Naive thymus-derived CD4-positive, alpha-beta T cell (primary cell): ENCODE data around the gene GIGYF1. TPM values are rescaled to one million over a fixed set of nuclear protein-coding genes. Genes with fewer than 3 reads are reported as not detected.

Experiments
- ATAC-seq: fragments of 150-1000 bp; cut with Tn5 transposase; 2 replicates; pipeline ENCODE4 v1.10.0; 2021; ENCODE audit warnings: mild to moderate bottlenecking, moderate library complexity
- CTCF ChIA-PET: fragments of 350-600 bp; sonication (Branson Sonifier 250); formaldehyde crosslinking; loops from one replicate; lab custom pipeline; 2021; ENCODE audit warnings: antibody characterized with exemption; lab: Charles Lee
- POLR2A ChIA-PET: fragments of 350-600 bp; sonication (Branson Sonifier 250); formaldehyde crosslinking; loops from one replicate; lab custom pipeline; 2021; ENCODE audit warnings: antibody characterized with exemption, inconsistent platforms; lab: Charles Lee
- DNase-seq, 9 donors: peaks; one replicate each; pipeline versions ENCODE4 v3.0.0 to v3.0.0-alpha.2; 2020 to 2022; ENCODE audit warnings: mixed read lengths in 1 of 9
- H3K27ac ChIP-seq: one replicate; pipeline ENCODE4 v1.7.0; 2013; ENCODE audit warnings: mild to moderate bottlenecking, low read depth, low read length, moderate library complexity
- H3K27me3 ChIP-seq, 2 donors: one replicate each; pipeline ENCODE4 v1.7.0; 2013; ENCODE audit warnings: low read length in 2 of 2, mild to moderate bottlenecking in 2 of 2, moderate library complexity in 2 of 2; ENCODE audit not compliant: control insufficient read depth in 2 of 2, insufficient read depth in 2 of 2
- H3K36me3 ChIP-seq, 3 experiments: 1 replicate in 2 of 3; 2 replicates in 1 of 3; pipeline ENCODE4 v1.7.0; 2013; ENCODE audit warnings: low read length in 3 of 3, mild to moderate bottlenecking in 3 of 3, moderate library complexity in 1 of 3; ENCODE audit not compliant: insufficient read depth in 3 of 3, control insufficient read depth in 2 of 3
- H3K4me1 ChIP-seq, 2 donors: one replicate each; pipeline ENCODE4 v1.7.0; 2013; ENCODE audit warnings: low read length in 2 of 2, mild to moderate bottlenecking in 2 of 2, moderate library complexity in 1 of 2; ENCODE audit not compliant: control insufficient read depth in 2 of 2, insufficient read depth in 2 of 2
- H3K4me3 ChIP-seq: 2 replicates; pipeline ENCODE4 v1.7.0; 2013; ENCODE audit warnings: mild to moderate bottlenecking, low read length
- H3K9me3 ChIP-seq, 3 experiments: 1 replicate in 2 of 3; 2 replicates in 1 of 3; pipeline ENCODE4 v1.7.0; 2013; ENCODE audit warnings: low read length in 3 of 3; ENCODE audit not compliant: control insufficient read depth in 2 of 3
- H3K27ac Mint-ChIP-seq, 9 donors: one replicate each; pipeline ENCODE4 v1.8.0; 2020 to 2022; ENCODE audit warnings: mixed read lengths in 9 of 9, mild to moderate bottlenecking in 8 of 9, moderate library complexity in 5 of 9, inconsistent platforms in 2 of 9
- H3K27me3 Mint-ChIP-seq, 5 donors: one replicate each; pipeline ENCODE4 v1.8.0; 2021 to 2022; ENCODE audit warnings: mixed read lengths in 5 of 5, mild to moderate bottlenecking in 1 of 5
- H3K36me3 Mint-ChIP-seq, 5 donors: one replicate each; pipeline ENCODE4 v1.8.0; 2020 to 2022; ENCODE audit warnings: mixed read lengths in 5 of 5, mild to moderate bottlenecking in 3 of 5, inconsistent platforms in 1 of 5
- H3K4me1 Mint-ChIP-seq, 7 donors: one replicate each; pipeline ENCODE4 v1.8.0; 2020 to 2022; ENCODE audit warnings: mixed read lengths in 7 of 7, mild to moderate bottlenecking in 3 of 7, inconsistent platforms in 1 of 7
- H3K4me3 Mint-ChIP-seq, 10 donors: one replicate each; pipeline ENCODE4 v1.8.0; 2020 to 2022; ENCODE audit warnings: mild to moderate bottlenecking in 10 of 10, mixed read lengths in 10 of 10, moderate library complexity in 6 of 10, inconsistent platforms in 2 of 10
- H3K9me3 Mint-ChIP-seq, 11 donors: one replicate each; pipeline ENCODE4 v1.8.0; 2020 to 2022; ENCODE audit warnings: mixed read lengths in 11 of 11, mild to moderate bottlenecking in 4 of 11, inconsistent platforms in 1 of 11, moderate library complexity in 1 of 11
- intact Hi-C, 2 donors: fragments of 100-400 bp; cut with micrococcal nuclease; formaldehyde crosslinking; loops; one replicate each; pipeline ENCODE4 v1.15.1; 2023
- polyA plus RNA-seq, 2 donors: library from polyadenylated mRNA; unstranded; fragments of 300-500 nt; fragmentation: Illumina TruSeq; gene quantifications; one replicate each; pipeline ENCODE4 v1.2.3, GENCODE V29; 2021
- total RNA-seq, 6 experiments: library from RNA in 5 of 6; stranded (reverse) in 5 of 6; gene quantifications; 1 replicate in 5 of 6; 2 replicates in 1 of 6; pipeline ENCODE4 v1.2.3 and lab custom pipeline; 2021 to 2026

GIGYF1 gene
- total and polyA plus RNA-seq, 7 experiments from 2014 or later: 1.4 to 125 (median 84.0) TPM

DNA sequence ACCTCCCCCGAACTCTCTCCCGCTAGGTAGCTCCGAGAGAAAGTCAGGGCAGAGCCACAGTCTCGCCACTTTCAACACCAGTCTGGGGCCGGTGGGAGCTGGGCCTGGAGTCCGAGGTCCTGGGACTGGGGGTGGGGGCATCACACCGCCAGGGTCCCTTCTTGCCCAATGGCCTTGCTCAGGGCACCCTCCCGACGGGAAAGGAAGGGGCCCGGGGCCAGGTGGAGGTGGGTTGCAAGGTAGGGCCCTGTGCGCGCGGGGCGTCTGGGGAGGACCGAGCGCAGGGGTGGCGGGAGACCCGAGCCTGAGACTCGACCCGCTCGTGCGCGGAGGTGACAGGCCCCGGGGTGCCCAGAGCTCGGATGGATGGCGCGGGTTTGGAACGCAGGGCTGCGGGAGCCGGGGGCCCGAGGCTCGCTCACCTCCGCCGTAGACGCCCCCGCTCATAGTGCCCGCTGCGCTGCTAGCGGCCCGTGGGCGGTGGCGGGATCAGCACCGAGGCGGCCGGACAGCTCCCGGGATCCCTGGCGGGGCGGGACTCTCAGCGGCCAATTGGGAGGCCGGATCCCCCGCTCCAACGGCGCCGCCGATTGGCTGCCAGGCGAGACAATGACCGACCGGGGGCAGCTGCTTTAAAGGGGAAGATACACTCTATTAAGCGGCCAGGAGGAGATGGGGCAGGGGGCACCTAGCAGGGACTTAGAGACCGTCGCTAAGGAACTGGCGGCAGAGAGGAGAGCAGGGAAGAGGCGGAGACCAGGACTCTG lies 38.0 kb downstream of the GIGYF1 start, which contains the start of gene ACTL6B:
ACTL6B (minus strand) TSS at position 541 of the 767 bp plus-strand sequence; CDS start at position 447, 94 bp downstream.
- Mint-ChIP-seq H3K4me3 (peak within 1 kb of the TSS in 1 of 10 donors; percentile 49), H3K4me1 (peaks cover 0 to 6% (median 0%) of the 10 kb centered on the region in 7 donors), H3K36me3 (peaks cover 0 to 4% (median 0%) of the 10 kb centered on the region in 5 donors), H3K27ac (no peak within 1 kb of the TSS), H3K27me3 (peaks cover 26 to 57% (median 35%) of the 10 kb centered on the region in 5 donors), H3K9me3 (peaks cover 0 to 2% (median 0%) of the 10 kb centered on the region in 11 donors)
- H3K4me3 ChIP-seq: no peak within 1 kb of the TSS
- H3K9me3 ChIP-seq: no peaks in the 10 kb centered on the region
- ChIA-PET CTCF (no interaction called here), POLR2A (interaction anchor here (1.5 kb wide), 1 partner anchor 24 kb away, joined by 4 read pairs; no protein-coding TSS in a partner anchor)
- no peaks in the 10 kb centered on the region for H3K4me1 ChIP-seq
- no peaks in the 10 kb centered on the region for H3K36me3 ChIP-seq
- DNase-seq (peak in 8 of 9 donors; percentile 40 to 83 (median 52)), ATAC-seq (peak; percentile 84)
- H3K27ac ChIP-seq: no peak within 1 kb of the TSS
- intact Hi-C loops: loop anchor here (1.0 to 2.0 kb wide), 2 partner anchors 17 kb away; partner anchors contain the start of gene GNB2 (in 2 of the 2)
- peaks cover 3 to 14% of the 10 kb centered on the region in 2 donors for H3K27me3 ChIP-seq

DNA sequence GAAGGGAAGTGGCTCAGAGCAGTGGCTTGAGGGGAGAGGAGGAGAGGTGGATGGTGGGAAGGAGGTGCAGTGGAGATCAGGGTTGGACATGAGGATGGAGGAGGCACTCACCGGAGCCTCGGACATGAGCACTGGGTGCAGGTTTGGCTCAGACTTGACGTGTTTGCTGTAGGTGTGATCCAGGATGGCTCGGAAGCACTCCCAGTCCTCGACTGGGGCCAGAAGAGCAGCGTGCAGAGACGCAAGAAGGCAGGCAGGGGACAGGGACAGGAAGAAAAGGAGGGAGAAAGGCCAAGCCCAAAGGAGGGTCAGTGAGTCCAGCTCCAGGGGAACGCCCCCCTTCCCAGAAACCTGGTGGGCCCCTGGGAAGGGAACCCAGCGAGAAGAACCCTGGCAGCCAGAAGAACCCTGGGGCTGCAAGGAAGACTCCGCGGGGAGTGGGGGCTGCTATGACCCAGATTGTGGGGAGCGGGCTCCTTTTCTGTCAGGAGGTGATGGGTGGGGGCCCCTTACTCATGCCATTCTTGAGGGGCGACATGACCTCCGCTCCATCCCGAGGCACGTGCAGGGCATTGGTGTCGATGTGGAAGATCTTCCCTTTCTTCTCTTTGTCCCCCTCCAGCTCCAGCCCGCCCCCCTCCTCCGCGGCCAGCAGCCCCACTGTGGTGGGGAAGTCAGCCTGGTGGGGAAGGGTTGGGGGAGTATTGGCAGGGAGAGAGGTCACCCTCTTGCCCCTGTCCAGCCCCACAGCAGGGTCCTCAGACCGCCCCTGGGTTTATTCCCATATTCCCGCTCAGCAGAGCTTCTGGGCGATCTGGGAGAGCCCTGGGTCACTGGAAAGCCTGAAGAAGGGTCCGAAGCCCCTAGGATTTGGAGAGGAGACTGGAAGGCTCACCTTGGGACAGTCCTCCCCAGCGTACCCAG lies 38.9 kb downstream of the GIGYF1 start:
- peak overlapping the region in 1 of 9 donors; percentile 79 for H3K27ac Mint-ChIP-seq
- H3K4me1 Mint-ChIP-seq: peaks cover 0 to 6% (median 0%) of the 10 kb centered on the region in 7 donors
- Histone ChIP-seq H3K27ac (no peak overlapping the region), H3K9me3 (no peaks in the 10 kb centered on the region), H3K36me3 (no peaks in the 10 kb centered on the region), H3K27me3 (peaks cover 3 to 14% of the 10 kb centered on the region in 2 donors), H3K4me1 (no peaks in the 10 kb centered on the region), H3K4me3 (no peak overlapping the region)
- peaks cover 30 to 58% (median 39%) of the 10 kb centered on the region in 5 donors for H3K27me3 Mint-ChIP-seq
- H3K36me3 Mint-ChIP-seq: peaks cover 0 to 4% (median 0%) of the 10 kb centered on the region in 5 donors
- intact Hi-C loops: no loop called here
- DNase-seq (no peak), ATAC-seq (no peak)
- H3K4me3 Mint-ChIP-seq: no peak overlapping the region
- ChIA-PET CTCF (no interaction called here), POLR2A (interaction anchor here (1.5 kb wide), 1 partner anchor 23 kb away, joined by 4 read pairs; no protein-coding TSS in a partner anchor)
- peaks cover 0 to 2% (median 0%) of the 10 kb centered on the region in 11 donors for H3K9me3 Mint-ChIP-seq

DNA sequence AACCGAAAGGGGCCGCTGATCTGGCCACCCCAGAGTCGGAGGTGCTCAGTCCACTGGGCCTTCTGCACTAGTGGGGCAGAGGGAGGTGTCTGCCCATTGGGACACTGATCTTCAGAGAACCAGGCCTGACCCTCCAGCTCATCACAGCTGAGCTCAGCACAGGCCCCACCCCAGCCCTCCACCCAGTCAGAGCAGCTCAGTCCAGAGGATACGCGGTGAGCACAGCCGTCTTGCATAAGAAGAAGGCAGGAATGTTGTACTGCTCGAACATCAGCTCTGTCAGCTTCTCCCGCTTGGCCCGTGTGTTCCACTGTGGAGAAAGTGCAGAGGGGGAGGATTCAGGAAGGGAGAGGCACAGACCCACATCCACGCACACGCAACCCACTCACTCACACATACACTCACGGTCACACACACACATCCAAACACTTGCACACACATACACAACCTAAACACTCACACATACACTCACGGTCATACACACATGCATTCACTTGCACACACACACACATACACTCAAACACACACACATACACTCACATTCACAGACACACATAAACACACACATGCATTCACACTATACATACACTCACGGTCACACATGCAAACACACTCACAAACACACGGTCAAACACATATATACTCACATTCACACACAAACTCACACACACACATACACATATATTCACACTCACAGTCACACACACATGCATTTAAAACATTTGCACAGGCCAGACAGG lies 44.1 kb downstream of the GIGYF1 start:
- POLR2A ChIA-PET: interaction anchor here (0.7 kb wide), 1 partner anchor 275 kb away, joined by 3 read pairs; no protein-coding TSS in a partner anchor
- H3K9me3 ChIP-seq: no peaks in the 10 kb centered on the region
- DNase-seq (no peak), ATAC-seq (no peak)
- H3K4me3 ChIP-seq: no peak overlapping the region
- no peak overlapping the region for H3K27ac ChIP-seq
- H3K36me3 ChIP-seq: no peaks in the 10 kb centered on the region
- intact Hi-C loops: no loop called here
- H3K27me3 Mint-ChIP-seq: peaks cover 17 to 38% (median 23%) of the 10 kb centered on the region in 5 donors
- no peak overlapping the region for H3K27ac Mint-ChIP-seq
- H3K4me1 ChIP-seq: no peaks in the 10 kb centered on the region
- peaks cover 0 to 2% (median 0%) of the 10 kb centered on the region in 11 donors for H3K9me3 Mint-ChIP-seq
- CTCF ChIA-PET: no interaction called here
- peaks cover 3 to 4% of the 10 kb centered on the region in 2 donors for H3K27me3 ChIP-seq
- no peak overlapping the region for H3K4me3 Mint-ChIP-seq
- peaks cover 0 to 6% (median 0%) of the 10 kb centered on the region in 7 donors for H3K4me1 Mint-ChIP-seq
- H3K36me3 Mint-ChIP-seq: peaks cover 0 to 4% (median 0%) of the 10 kb centered on the region in 5 donors

DNA sequence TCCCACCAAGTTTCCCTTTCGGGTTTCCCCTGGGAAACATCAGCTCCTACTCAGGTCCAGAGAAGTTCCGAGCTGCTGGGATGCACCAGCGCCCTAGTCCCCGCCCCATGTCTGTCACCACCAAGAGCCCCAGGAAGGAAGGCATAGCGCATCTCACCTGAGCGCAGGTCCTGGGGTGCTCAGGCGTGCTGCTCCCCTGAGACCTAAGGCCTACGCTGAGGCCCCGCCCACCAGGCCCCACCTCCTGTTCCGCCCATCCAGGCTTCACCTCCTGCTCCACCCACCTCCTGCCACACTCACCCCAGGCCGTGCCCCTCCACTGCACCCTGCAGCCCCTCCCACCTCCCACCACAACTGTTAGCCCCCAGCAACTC lies 51.5 kb downstream of the GIGYF1 start:
- Histone ChIP-seq H3K27me3 (no peaks in the 10 kb centered on the region), H3K4me3 (no peak overlapping the region), H3K36me3 (no peaks in the 10 kb centered on the region), H3K4me1 (no peaks in the 10 kb centered on the region), H3K9me3 (no peaks in the 10 kb centered on the region), H3K27ac (no peak overlapping the region)
- H3K27me3 Mint-ChIP-seq: peaks cover 0 to 9% (median 4%) of the 10 kb centered on the region in 5 donors
- intact Hi-C loops: no loop called here
- ChIA-PET POLR2A (interaction anchor here (0.5 kb wide), 1 partner anchor 82 kb away, joined by 3 read pairs; no protein-coding TSS in a partner anchor), CTCF (no interaction called here)
- peak; percentile 56 for ATAC-seq
- H3K36me3 Mint-ChIP-seq: no peaks in the 10 kb centered on the region
- no peak overlapping the region for H3K4me3 Mint-ChIP-seq
- no peaks in the 10 kb centered on the region for H3K9me3 Mint-ChIP-seq
- H3K4me1 Mint-ChIP-seq: peaks cover 0 to 2% (median 0%) of the 10 kb centered on the region in 7 donors
- no peak for DNase-seq
- no peak overlapping the region for H3K27ac Mint-ChIP-seq

DNA sequence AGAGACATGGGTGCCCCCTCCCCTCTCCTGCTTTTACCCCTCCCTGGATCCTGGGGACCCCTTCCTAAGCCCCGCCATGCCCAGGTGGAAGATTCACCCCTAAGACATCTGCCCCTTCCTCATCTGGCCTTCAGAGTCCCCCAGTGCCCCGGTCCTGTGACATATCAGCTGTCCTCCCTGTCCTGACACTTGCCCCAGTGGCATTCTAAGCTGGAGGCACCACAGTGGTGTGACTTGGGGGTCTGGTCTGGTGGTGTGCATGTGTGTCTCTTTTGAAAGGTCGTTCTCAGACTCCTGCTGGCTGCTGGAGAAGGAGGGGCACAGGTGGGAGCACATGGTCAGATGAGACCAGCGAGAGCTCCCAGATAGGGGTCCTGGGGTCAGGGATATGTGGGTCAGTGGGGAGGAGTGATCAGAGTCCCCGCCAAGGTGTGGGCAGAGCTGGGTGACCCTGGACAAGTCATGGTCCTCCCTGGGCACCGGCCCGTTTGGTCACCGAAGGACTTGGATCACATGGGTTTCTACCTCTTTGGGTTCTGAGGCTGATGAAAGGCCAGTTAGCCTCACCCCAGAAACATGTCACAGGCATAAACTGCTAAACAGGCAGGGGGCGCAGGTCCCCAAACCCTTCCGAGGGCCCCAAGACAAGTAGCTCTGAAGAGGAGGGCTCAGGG lies 52.1 kb downstream of the GIGYF1 start:
- intact Hi-C loops: no loop called here
- Mint-ChIP-seq H3K9me3 (no peaks in the 10 kb centered on the region), H3K27ac (no peak overlapping the region), H3K36me3 (no peaks in the 10 kb centered on the region), H3K4me3 (no peak overlapping the region), H3K4me1 (peaks cover 0 to 2% (median 0%) of the 10 kb centered on the region in 7 donors), H3K27me3 (peaks cover 0 to 9% (median 4%) of the 10 kb centered on the region in 5 donors)
- ATAC-seq (no peak), DNase-seq (no peak)
- H3K4me1 ChIP-seq: no peaks in the 10 kb centered on the region
- no peak overlapping the region for H3K4me3 ChIP-seq
- no peaks in the 10 kb centered on the region for H3K9me3 ChIP-seq
- H3K36me3 ChIP-seq: no peaks in the 10 kb centered on the region
- no peaks in the 10 kb centered on the region for H3K27me3 ChIP-seq
- ChIA-PET POLR2A (interaction anchor here (0.5 kb wide), 1 partner anchor 83 kb away, joined by 3 read pairs; no protein-coding TSS in a partner anchor), CTCF (no interaction called here)
- H3K27ac ChIP-seq: no peak overlapping the region
